ENCODE data around the gene SEH1L.
"Not testable (repeated sequence)": the region's sequence is repeated elsewhere in the genome, so short reads cannot be mapped to it uniquely, and the experiment has no call there.

SEH1L gene

GRCh38 chr18:12944709-12945108, 3.1 kb upstream of the SEH1L start:
- DNase-seq = no peak

- no peak for DNase-seq
These were observed 1.1 kb upstream of the SEH1L start for GRCh38 chr18:12946549-12947284.

- DNase-seq = peak; percentile 95
These were observed 416 bp downstream of the SEH1L start for GRCh38 chr18:12948050-12948804.

GRCh38 chr18:12958478-12958877, 10.7 kb downstream of the SEH1L start:
- no peak for DNase-seq

GRCh38 chr18:12960395-12960794, 12.6 kb downstream of the SEH1L start:
- DNase-seq = no peak

- DNase-seq = no peak
These were observed 13.1 kb downstream of the SEH1L start for GRCh38 chr18:12960853-12961397.

GRCh38 chr18:12963069-12963468, 15.3 kb downstream of the SEH1L start:
- DNase-seq = no peak

GRCh38 chr18:12968115-12968514, 20.3 kb downstream of the SEH1L start:
- DNase-seq = no peak

- no peak for DNase-seq
These were observed 20.8 kb downstream of the SEH1L start for GRCh38 chr18:12968619-12969018.

- no peak for DNase-seq
These were observed 25.9 kb downstream of the SEH1L start for GRCh38 chr18:12973562-12974213.

- no peak for DNase-seq
These were observed 27.7 kb downstream of the SEH1L start for GRCh38 chr18:12975488-12975887.

- DNase-seq = no peak
These were observed 28.5 kb downstream of the SEH1L start for GRCh38 chr18:12976305-12976704.

GRCh38 chr18:12980065-12980464, 32.3 kb downstream of the SEH1L start:
- DNase-seq = not testable (repeated sequence)

GRCh38 chr18:12989397-12990122, 41.7 kb downstream of the SEH1L start:
- DNase-seq = no peak

GRCh38 chr18:12990123-12990475, 42.3 kb downstream of the SEH1L start:
- peak; percentile 49 for DNase-seq

- no peak for DNase-seq
These were observed 42.8 kb downstream of the SEH1L start for GRCh38 chr18:12990641-12990966.

GRCh38 chr18:12990967-12991820, 43.4 kb downstream of the SEH1L start, which contains the start of gene CEP192:
Gene CEP192 (plus strand): TSS chr18:12991362. CDS start chr18:12999425, 8,063 bp downstream.
- peak; percentile 95 for DNase-seq

- DNase-seq = no peak
These were observed 44.0 kb downstream of the SEH1L start for GRCh38 chr18:12991821-12992179.

GRCh38 chr18:12993439-12993838, 45.6 kb downstream of the SEH1L start:
- no peak for DNase-seq

- no peak for DNase-seq
These were observed 47.6 kb downstream of the SEH1L start for GRCh38 chr18:12995424-12995823.

- DNase-seq = no peak
These were observed 48.2 kb downstream of the SEH1L start for GRCh38 chr18:12995952-12996477.

Measured in activated CD4-positive, CD25-positive, alpha-beta regulatory T cell treated with anti-CD3 and anti-CD28 coated beads, Interleukin-2, amount 50 U/mL, for 72 hours (primary cell).